ENCODE results near the gene AP3B1. TPM values are rescaled to one million over a fixed set of nuclear protein-coding genes. Genes with fewer than 3 reads are reported as not detected.

AP3B1 gene
- total RNA-seq, 2 experiments from 2014 or later: 32.5 to 39.5 TPM

GRCh38 chr5:78339617-78340436, 45.3 kb upstream of the AP3B1 start:
- CTCF ChIA-PET (ENCODE audit: unreplicated experiment): no interaction called here
- Histone ChIP-seq H3K79me2 (ENCODE audit: insufficient read depth, low read depth, low read length) (no peaks in the 10 kb centered on the region), H3K9me3 (ENCODE audit: low read length) (no peaks in the 10 kb centered on the region; the same call in 1 of the 2 replicates), H4K20me1 (ENCODE audit: insufficient read depth, low read length) (no peaks in the 10 kb centered on the region), H3K4me2 (ENCODE audit: low read length) (no peak overlapping the region), H3K36me3 (ENCODE audit: insufficient read depth, low read length) (no peaks in the 10 kb centered on the region), H3K4me3 (ENCODE audit: low read depth, low read length, poor library complexity, severe bottlenecking) (no peak overlapping the region), H2AFZ (ENCODE audit: low read length) (no peak overlapping the region), H3K27ac (ENCODE audit: low read depth, low read length, poor library complexity, severe bottlenecking) (no peak overlapping the region), H3K4me1 (ENCODE audit: insufficient read depth, low read length, poor library complexity, severe bottlenecking) (no peaks in the 10 kb centered on the region), H3K9me2 (ENCODE audit: insufficient read depth, low read length) (no peaks in the 10 kb centered on the region)
- no TSS peak for BruUV-seq (replicated peaks)
- POLR2A ChIA-PET: no interaction called here
- DNase-seq (ENCODE audit: low spot score): no peak
- intact Hi-C loops (cut with micrococcal nuclease; ENCODE audit: unreplicated experiment): no loop called here
- TF ChIP-seq CTCF (conservative IDR thresholded peaks at IDR 0.05; ENCODE audit: low read length) (no peak), EZH2phosphoT487 (IDR thresholded peaks at IDR 0.05; ENCODE audit: borderline replicate concordance, low read depth, low read length) (no peak)

DNA sequence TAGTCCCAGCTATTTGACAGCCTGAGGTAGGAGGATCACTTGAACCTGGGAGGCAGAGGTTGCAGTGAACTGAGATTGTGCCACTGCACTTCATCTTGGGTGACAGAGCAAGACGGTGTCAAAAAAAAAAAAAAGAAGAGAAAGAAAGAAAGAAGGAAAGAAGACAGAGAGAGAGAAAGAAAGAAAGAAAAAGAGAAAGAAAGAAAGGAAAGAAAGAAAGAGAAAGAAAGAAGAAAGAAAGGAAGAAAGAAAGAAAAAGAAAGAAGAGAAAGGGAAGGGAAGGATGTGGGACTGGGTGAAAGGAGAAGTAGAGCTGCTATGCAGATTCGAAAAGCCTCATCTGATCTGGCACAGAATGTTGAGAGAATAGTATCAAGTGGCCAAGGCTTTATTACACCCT, 42.2 kb upstream of the AP3B1 start:
- Histone ChIP-seq H3K4me3 (ENCODE audit: low read depth, low read length, poor library complexity, severe bottlenecking) (no peak overlapping the region), H3K36me3 (ENCODE audit: insufficient read depth, low read length) (no peaks in the 10 kb centered on the region), H4K20me1 (ENCODE audit: insufficient read depth, low read length) (no peaks in the 10 kb centered on the region), H3K27ac (ENCODE audit: low read depth, low read length, poor library complexity, severe bottlenecking) (no peak overlapping the region), H3K4me1 (ENCODE audit: insufficient read depth, low read length, poor library complexity, severe bottlenecking) (no peaks in the 10 kb centered on the region), H3K9me3 (ENCODE audit: low read length) (no peaks in the 10 kb centered on the region; the same call in 1 of the 2 replicates), H3K4me2 (ENCODE audit: low read length) (no peak overlapping the region), H2AFZ (ENCODE audit: low read length) (no peak overlapping the region), H3K79me2 (ENCODE audit: insufficient read depth, low read depth, low read length) (no peaks in the 10 kb centered on the region), H3K9me2 (ENCODE audit: insufficient read depth, low read length) (no peaks in the 10 kb centered on the region)
- DNase-seq (ENCODE audit: low spot score): no peak
- intact Hi-C loops (cut with micrococcal nuclease; ENCODE audit: unreplicated experiment): no loop called here
- no TSS peak for BruUV-seq (replicated peaks)
- TF ChIP-seq CTCF (conservative IDR thresholded peaks at IDR 0.05; ENCODE audit: low read length) (no peak), EZH2phosphoT487 (IDR thresholded peaks at IDR 0.05; ENCODE audit: borderline replicate concordance, low read depth, low read length) (no peak)
- CTCF ChIA-PET (ENCODE audit: unreplicated experiment): no interaction called here
- POLR2A ChIA-PET: no interaction called here

DNA sequence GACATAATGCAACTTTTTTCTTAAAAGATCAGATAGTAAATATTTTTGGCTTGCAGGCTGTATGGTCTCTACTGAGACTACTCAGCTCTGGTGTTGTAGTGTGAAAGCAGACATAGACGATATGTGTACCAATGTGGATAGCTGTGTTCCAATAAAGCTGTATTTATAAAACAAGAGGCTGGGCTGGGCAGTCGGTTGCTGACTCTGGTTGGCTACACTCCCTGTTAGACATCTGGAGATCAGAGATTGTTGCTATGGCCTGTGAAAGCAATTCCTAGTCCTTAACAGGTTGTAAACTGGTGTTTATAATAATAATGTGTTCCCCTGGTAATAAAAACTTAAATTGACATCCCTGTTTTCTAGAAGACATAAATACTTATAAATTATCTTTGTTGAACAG, 41.5 kb upstream of the AP3B1 start:
- Histone ChIP-seq H3K27ac (ENCODE audit: low read depth, low read length, poor library complexity, severe bottlenecking) (no peak overlapping the region), H4K20me1 (ENCODE audit: insufficient read depth, low read length) (no peaks in the 10 kb centered on the region), H2AFZ (ENCODE audit: low read length) (no peak overlapping the region), H3K36me3 (ENCODE audit: insufficient read depth, low read length) (no peaks in the 10 kb centered on the region), H3K9me2 (ENCODE audit: insufficient read depth, low read length) (no peaks in the 10 kb centered on the region), H3K9me3 (ENCODE audit: low read length) (no peaks in the 10 kb centered on the region; the same call in 1 of the 2 replicates), H3K4me3 (ENCODE audit: low read depth, low read length, poor library complexity, severe bottlenecking) (no peak overlapping the region), H3K79me2 (ENCODE audit: insufficient read depth, low read depth, low read length) (no peaks in the 10 kb centered on the region), H3K4me1 (ENCODE audit: insufficient read depth, low read length, poor library complexity, severe bottlenecking) (no peaks in the 10 kb centered on the region), H3K4me2 (ENCODE audit: low read length) (no peak overlapping the region)
- BruUV-seq (replicated peaks): no TSS peak
- DNase-seq (ENCODE audit: low spot score): no peak
- ChIA-PET POLR2A (no interaction called here), CTCF (ENCODE audit: unreplicated experiment) (no interaction called here)
- intact Hi-C loops (cut with micrococcal nuclease; ENCODE audit: unreplicated experiment): no loop called here
- TF ChIP-seq EZH2phosphoT487 (IDR thresholded peaks at IDR 0.05; ENCODE audit: borderline replicate concordance, low read depth, low read length) (no peak), CTCF (conservative IDR thresholded peaks at IDR 0.05; ENCODE audit: low read length) (no peak)

All from OCI-LY7 (cell line).